NB4 (cell line): ENCODE data around the gene CXCR6.

Experiments used
- DNase-seq: peaks from one replicate; pipeline ENCODE4 v3.0.0; 2010; ENCODE audit warnings: low read depth
- H3K4me3 ChIP-seq: one replicate; pipeline ENCODE4 v1.5.1; 2011; ENCODE audit warnings: mild to moderate bottlenecking, low read depth, low read length, moderate library complexity
- CTCF ChIP-seq: IDR thresholded peaks from one replicate; pipeline ENCODE4 v1.5.1; 2012; ENCODE audit warnings: low read depth, low read length
- MAX ChIP-seq: IDR thresholded peaks from 2 replicates; pipeline ENCODE4 v1.6.1; 2011; ENCODE audit warnings: low read depth, low read length
- MYC ChIP-seq: IDR thresholded peaks from 2 replicates; pipeline ENCODE4 v1.6.1; 2011; ENCODE audit warnings: low read depth, low read length
- POLR2A ChIP-seq: IDR thresholded peaks from 2 replicates; pipeline ENCODE4 v1.6.1; 2011; ENCODE audit warnings: mild to moderate bottlenecking; ENCODE audit not compliant: insufficient read length; ENCODE audit errors: extremely low read depth

CXCR6 gene

GRCh38 chr3:45969116-45969515, 25.9 kb downstream of the CXCR6 start:
- H3K4me3 ChIP-seq, result no peak overlapping the region
- TF ChIP-seq MAX, result no peak
- no peak for TF ChIP-seq POLR2A
- TF ChIP-seq CTCF, result no peak
- no peak for TF ChIP-seq MYC
- DNase-seq, result no peak

GRCh38 chr3:45969953-45970352, 26.7 kb downstream of the CXCR6 start:
- TF ChIP-seq POLR2A, result no peak
- TF ChIP-seq MAX, result no peak
- TF ChIP-seq MYC, result no peak
- TF ChIP-seq CTCF, result no peak
- H3K4me3 ChIP-seq, result no peak overlapping the region
- no peak for DNase-seq

GRCh38 chr3:45972534-45973402, 29.5 kb downstream of the CXCR6 start:
- peak; percentile 97 for DNase-seq
- peak; percentile 32; the same call in 1 of the 2 replicates for TF ChIP-seq MAX
- TF ChIP-seq MYC, result peak; percentile 38
- no peak for TF ChIP-seq CTCF
- TF ChIP-seq POLR2A, result no peak
- no peak overlapping the region for H3K4me3 ChIP-seq

- DNase-seq, result no peak
- no peak overlapping the region for H3K4me3 ChIP-seq
- TF ChIP-seq MYC (no peak), POLR2A (no peak), CTCF (no peak), MAX (no peak)
Observed at GRCh38 chr3:45974686-45975085, 31.4 kb downstream of the CXCR6 start.

- DNase-seq, result no peak
- H3K4me3 ChIP-seq, result no peak overlapping the region
- no peak for TF ChIP-seq MYC
- TF ChIP-seq POLR2A, result no peak
- TF ChIP-seq CTCF, result no peak
- TF ChIP-seq MAX, result no peak
Observed at GRCh38 chr3:45975686-45976085, 32.4 kb downstream of the CXCR6 start.
